ENCODE measurements around the gene NKX1-2. TPM values are rescaled to one million over a fixed set of nuclear protein-coding genes. Genes with fewer than 3 reads are reported as not detected.
"Not testable (repeated sequence)": the region's sequence is repeated elsewhere in the genome, so short reads cannot be mapped to it uniquely, and the experiment has no call there.

The NKX1-2 gene
- total RNA-seq, 2 donors from 2014 or later, result not detected

- not testable (repeated sequence) for ATAC-seq; H3K9me3 Mint-ChIP-seq; DNase-seq (ENCODE audit: low spot score in 2 of 2); H3K27ac Mint-ChIP-seq; H3K36me3 Mint-ChIP-seq
Measured at GRCh38 chr10:124441694-124442093, 8.1 kb downstream of the NKX1-2 start.

DNA sequence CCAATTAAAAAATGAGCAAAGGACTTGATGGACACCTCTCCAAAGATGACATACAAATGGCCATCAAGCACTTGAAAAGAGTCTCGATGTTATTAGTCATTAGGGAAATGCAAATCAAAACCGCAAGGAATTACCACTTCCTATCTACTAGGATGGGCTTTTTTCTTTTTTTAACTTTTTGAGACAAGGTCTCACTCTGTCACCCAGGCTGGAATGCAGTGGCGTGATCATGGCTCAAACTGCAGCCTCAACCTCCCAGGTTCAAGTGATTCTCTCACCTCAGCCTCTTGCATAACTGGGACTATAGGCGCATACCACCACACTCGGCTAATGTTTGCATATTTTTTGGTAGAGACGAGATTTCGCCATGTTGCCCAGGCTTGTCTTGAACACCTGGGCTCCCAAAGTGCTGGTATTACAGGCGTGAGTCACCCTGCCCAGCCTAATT, 13.6 kb downstream of the NKX1-2 start:
- H3K27ac Mint-ChIP-seq, result no peak overlapping the region
- H3K36me3 Mint-ChIP-seq, result no peaks in the 10 kb centered on the region
- DNase-seq (ENCODE audit: low spot score in 2 of 2) (no peak), ATAC-seq (no peak)
- no peaks in the 10 kb centered on the region for H3K9me3 Mint-ChIP-seq

DNA sequence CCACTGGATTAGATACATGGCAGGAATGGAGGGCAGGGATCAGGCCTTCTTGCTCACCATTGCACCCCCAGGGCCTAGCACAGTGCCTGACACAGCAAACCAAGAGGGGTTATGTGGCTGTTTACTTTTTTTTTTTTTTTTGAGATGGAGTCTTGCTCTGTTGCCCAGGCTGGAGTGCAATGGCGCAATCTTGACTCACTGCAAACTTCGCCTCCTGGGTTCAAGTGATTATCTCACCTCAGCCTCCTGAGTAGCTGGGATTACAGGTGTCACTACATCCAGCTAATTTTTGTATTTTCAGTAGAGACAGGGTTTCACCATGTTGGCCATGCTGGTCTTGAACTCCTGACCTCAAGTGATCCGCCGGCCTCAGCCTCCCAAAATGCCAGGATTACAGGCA, 14.2 kb downstream of the NKX1-2 start:
- not testable (repeated sequence) for H3K9me3 Mint-ChIP-seq; H3K27ac Mint-ChIP-seq; H3K36me3 Mint-ChIP-seq; ATAC-seq; DNase-seq (ENCODE audit: low spot score in 2 of 2)

GRCh38 chr10:124433461-124433860, 16.4 kb downstream of the NKX1-2 start:
- Mint-ChIP-seq H3K27ac (no peak overlapping the region), H3K9me3 (no peaks in the 10 kb centered on the region), H3K36me3 (no peaks in the 10 kb centered on the region)
- ATAC-seq (no peak), DNase-seq (ENCODE audit: low spot score in 2 of 2) (no peak)

DNA sequence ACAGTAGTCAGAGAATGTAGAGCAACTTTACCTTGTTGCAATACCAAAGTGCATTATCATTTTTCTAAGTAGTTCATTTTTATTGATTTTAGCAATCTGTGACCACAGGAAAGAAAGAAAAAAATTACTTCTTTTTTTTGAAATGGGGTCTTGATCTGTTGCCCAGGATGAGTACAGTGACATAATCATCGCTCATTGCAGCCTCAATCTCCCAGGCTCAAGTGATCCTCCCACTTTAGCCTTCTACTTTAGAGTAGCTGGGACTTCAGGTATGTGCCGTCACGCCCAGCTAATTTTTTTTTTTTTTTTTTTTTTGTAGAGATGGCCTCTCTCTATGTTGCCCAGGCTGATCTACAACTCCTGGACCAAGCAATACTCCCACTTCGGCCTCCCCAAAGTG, 19.8 kb downstream of the NKX1-2 start:
- Mint-ChIP-seq H3K36me3 (no peaks in the 10 kb centered on the region), H3K27ac (no peak overlapping the region), H3K9me3 (no peaks in the 10 kb centered on the region)
- no peak for ATAC-seq
- DNase-seq (ENCODE audit: low spot score in 2 of 2), result no peak

DNA sequence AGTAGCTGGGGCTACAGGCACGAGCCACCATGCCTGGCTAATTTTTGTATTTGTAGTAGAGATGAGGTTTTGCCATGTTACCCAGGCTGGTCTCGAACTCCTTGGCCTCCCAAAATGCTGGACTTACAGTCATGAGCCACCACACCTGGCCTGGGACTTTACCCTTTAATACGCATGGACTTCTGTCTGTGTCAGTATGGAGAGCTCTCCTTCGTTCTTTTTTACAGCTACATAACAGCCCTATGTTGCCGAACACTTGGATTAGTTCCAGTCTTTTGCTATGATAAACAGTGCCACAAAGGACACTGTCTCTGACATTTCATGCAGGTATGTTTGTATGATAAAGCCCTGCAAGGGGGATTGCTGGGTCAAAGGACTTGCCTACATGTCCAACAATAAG, 20.3 kb downstream of the NKX1-2 start:
- no peak overlapping the region for H3K27ac Mint-ChIP-seq
- ATAC-seq (no peak), DNase-seq (ENCODE audit: low spot score in 2 of 2) (no peak)
- no peaks in the 10 kb centered on the region for H3K9me3 Mint-ChIP-seq
- no peaks in the 10 kb centered on the region for H3K36me3 Mint-ChIP-seq

- DNase-seq (ENCODE audit: low spot score in 2 of 2), result no peak
- no peaks in the 10 kb centered on the region for H3K36me3 Mint-ChIP-seq
Measured at GRCh38 chr10:124428207-124428777, 21.5 kb downstream of the NKX1-2 start.

GRCh38 chr10:124425227-124425962, 24.4 kb downstream of the NKX1-2 start:
- no peak for ATAC-seq
- no peaks in the 10 kb centered on the region for H3K9me3 Mint-ChIP-seq
- H3K36me3 Mint-ChIP-seq, result no peaks in the 10 kb centered on the region
- no peak for DNase-seq (ENCODE audit: low spot score in 2 of 2)
- H3K27ac Mint-ChIP-seq, result no peak overlapping the region

More at GRCh38 chr10:124428207-124428777, 21.5 kb downstream of the NKX1-2 start:
- peak overlapping the region in 1 of 2 donors; percentile 36 for H3K27ac Mint-ChIP-seq
- ATAC-seq, result no peak
- H3K9me3 Mint-ChIP-seq, result no peaks in the 10 kb centered on the region

GRCh38 chr10:124423813-124424212, 26.0 kb downstream of the NKX1-2 start:
- Mint-ChIP-seq H3K27ac (no peak overlapping the region), H3K36me3 (no peaks in the 10 kb centered on the region), H3K9me3 (no peaks in the 10 kb centered on the region)
- DNase-seq (ENCODE audit: low spot score in 2 of 2), result no peak
- no peak for ATAC-seq

- Mint-ChIP-seq H3K36me3 (no peaks in the 10 kb centered on the region), H3K9me3 (no peaks in the 10 kb centered on the region), H3K27ac (no peak overlapping the region)
- DNase-seq (ENCODE audit: low spot score in 2 of 2), result no peak
- no peak for ATAC-seq
Measured at GRCh38 chr10:124422742-124423141, 27.1 kb downstream of the NKX1-2 start.

GRCh38 chr10:124420254-124420653, 29.6 kb downstream of the NKX1-2 start:
- no peak for ATAC-seq
- Mint-ChIP-seq H3K27ac (no peak overlapping the region), H3K9me3 (no peaks in the 10 kb centered on the region)

GRCh38 chr10:124419635-124420034, 30.2 kb downstream of the NKX1-2 start:
- H3K36me3 Mint-ChIP-seq, result no peaks in the 10 kb centered on the region
- ATAC-seq, result no peak

More at GRCh38 chr10:124420254-124420653, 29.6 kb downstream of the NKX1-2 start:
- DNase-seq (ENCODE audit: low spot score in 2 of 2), result no peak
- no peaks in the 10 kb centered on the region for H3K36me3 Mint-ChIP-seq

GRCh38 chr10:124418726-124419501, 30.9 kb downstream of the NKX1-2 start, which contains the start of gene OAT:
Gene OAT (minus strand): TSS chr10:124418923. CDS start chr10:124412171, 6,752 bp downstream.
- Mint-ChIP-seq H3K27ac (peak within 1 kb of the TSS; percentile 22 to 79), H3K9me3 (no peaks in the 10 kb centered on the region), H3K36me3 (no peaks in the 10 kb centered on the region)
- ATAC-seq (peak; percentile 96 to 97), DNase-seq (ENCODE audit: low spot score in 2 of 2) (peak; percentile 94 to 95)

More at GRCh38 chr10:124419635-124420034, 30.2 kb downstream of the NKX1-2 start:
- DNase-seq (ENCODE audit: low spot score in 2 of 2), result no peak
- Mint-ChIP-seq H3K9me3 (no peaks in the 10 kb centered on the region), H3K27ac (peak overlapping the region in 1 of 2 donors; percentile 79)

DNA sequence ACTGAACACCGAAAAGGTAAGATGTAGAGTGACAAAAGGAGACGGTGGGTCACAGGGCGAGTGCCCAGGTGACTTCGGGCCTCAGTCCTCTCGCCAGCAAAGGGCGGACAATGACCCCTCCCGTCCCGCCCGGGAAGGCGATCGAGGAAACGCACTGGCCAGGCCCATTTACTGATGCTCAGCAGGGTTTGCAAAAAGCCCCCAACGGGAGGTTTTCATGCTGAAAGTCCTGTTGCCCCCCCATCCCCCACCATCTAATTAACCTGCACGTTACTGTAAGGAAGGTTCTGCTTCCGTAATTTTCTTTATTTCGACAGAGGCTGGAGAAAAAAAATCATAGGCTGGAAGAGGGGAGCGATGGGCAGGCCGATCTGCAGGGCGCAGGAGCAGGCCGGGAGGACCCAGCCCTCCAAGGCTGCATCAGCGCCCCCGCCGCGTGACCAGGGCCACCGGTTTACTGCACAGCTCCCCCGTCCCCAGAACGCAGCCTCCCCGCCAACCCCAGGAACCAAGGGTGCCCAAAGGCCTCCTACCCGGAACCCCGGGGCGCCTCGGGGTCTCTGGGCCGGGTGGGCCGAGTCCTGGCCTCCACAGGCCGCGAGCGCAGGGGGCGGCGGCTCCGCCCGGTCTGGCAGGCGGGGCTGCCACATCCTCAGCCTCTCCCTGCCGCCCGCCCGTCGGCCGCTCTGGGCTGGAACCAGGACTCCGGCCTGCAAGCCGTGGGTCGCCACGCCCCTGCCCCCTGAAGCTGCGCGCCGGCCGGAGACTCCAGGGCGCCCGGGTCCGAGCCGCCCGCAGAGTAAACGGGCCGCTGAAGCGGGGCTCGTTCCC, 31.7 kb downstream of the NKX1-2 start:
- peak; percentile 43 to 69 for DNase-seq (ENCODE audit: low spot score in 2 of 2)
- Mint-ChIP-seq H3K9me3 (no peaks in the 10 kb centered on the region), H3K27ac (peak overlapping the region; percentile 22 to 79), H3K36me3 (no peaks in the 10 kb centered on the region)
- peak; percentile 51 to 52 for ATAC-seq

DNA sequence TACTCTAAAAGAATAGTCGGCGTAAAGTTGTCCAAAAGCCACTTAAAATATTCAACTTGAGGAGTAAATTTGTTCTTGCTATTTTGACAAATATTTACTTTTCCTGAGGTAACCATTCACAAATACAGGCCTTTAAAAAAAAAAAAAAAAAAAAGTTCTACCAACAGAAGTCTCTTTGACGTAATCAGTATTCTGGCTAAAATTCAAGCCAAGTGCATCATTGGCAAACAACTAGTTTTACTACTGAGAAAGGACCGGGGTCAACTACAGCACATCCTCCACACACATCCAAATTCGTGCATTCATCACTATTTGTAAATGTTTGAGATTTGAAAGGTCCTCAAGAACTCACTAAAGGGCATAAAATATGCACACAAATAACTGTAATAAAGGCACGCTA, 33.1 kb downstream of the NKX1-2 start:
- ATAC-seq (no peak), DNase-seq (ENCODE audit: low spot score in 2 of 2) (no peak)
- no peaks in the 10 kb centered on the region for H3K9me3 Mint-ChIP-seq
- H3K36me3 Mint-ChIP-seq, result peaks cover 0 to 4% of the 10 kb centered on the region in 2 donors
- H3K27ac Mint-ChIP-seq, result no peak overlapping the region

DNA sequence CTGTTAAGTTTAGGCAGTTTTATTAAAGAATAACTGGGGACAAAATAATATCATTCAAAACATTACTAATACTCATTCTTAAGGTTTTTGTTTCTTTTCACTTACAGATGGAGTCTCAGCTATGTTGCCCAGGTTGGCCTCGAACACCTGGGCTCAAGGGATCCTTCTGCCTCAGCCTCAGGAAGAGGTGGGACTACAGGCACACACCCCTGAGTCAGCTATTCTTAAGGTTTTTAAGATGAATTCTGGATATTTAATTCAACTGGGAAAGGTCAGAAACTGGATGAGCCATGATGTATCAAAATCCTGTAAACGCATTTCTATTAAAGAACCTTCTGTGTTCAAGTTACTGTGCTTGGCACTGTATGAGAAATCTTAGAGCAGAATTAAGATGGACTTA, 34.6 kb downstream of the NKX1-2 start:
- Mint-ChIP-seq H3K36me3 (peaks cover 0 to 4% of the 10 kb centered on the region in 2 donors), H3K9me3 (no peaks in the 10 kb centered on the region), H3K27ac (no peak overlapping the region)
- ATAC-seq (no peak), DNase-seq (ENCODE audit: low spot score in 2 of 2) (no peak)
